K562 (cell line): Measurements from ENCODE around the gene RBFOX2. TPM values are rescaled to one million over a fixed set of nuclear protein-coding genes. Genes with fewer than 3 reads are reported as not detected.

Experiments used
- CBFA2T3 ChIP-seq: fragments of 450-650 bp; IDR thresholded peaks from 2 replicates; pipeline ENCODE4 v1.6.1; 2017
- CTCF ChIP-seq, 3 experiments: IDR thresholded peaks in 2 of 3; conservative IDR thresholded peaks in 1 of 3; 2 replicates each; pipeline ENCODE4 v1.5.1; 2011 to 2012; ENCODE audit warnings: low read length in 3 of 3, mild to moderate bottlenecking in 3 of 3, control low read depth in 2 of 3, improper control_type of control experiment in 1 of 3, inconsistent platforms in 1 of 3, low read depth in 1 of 3, mixed read lengths in 1 of 3, moderate library complexity in 1 of 3; ENCODE audit not compliant: insufficient read depth in 2 of 3
- HDAC1 ChIP-seq, 2 experiments: fragments of 450-650 bp; IDR thresholded peaks; 2 replicates each; pipeline ENCODE4 v1.6.1; 2016 to 2017; ENCODE audit warnings: inconsistent platforms in 1 of 2, mild to moderate bottlenecking in 1 of 2, moderate library complexity in 1 of 2
- HES1 ChIP-seq: fragments of 450-650 bp; IDR thresholded peaks from 2 replicates; pipeline ENCODE4 v1.6.1; 2016; ENCODE audit warnings: low read depth, mild to moderate bottlenecking, moderate library complexity
- IRF1 ChIP-seq: sonication (generic); formaldehyde crosslinking; IDR thresholded peaks from 2 replicates; pipeline ENCODE4 v1.8.0; 2022; ENCODE audit warnings: missing genetic modification reagents, mild to moderate bottlenecking, borderline replicate concordance
- MAZ ChIP-seq, 2 experiments: fragments of 450-650 bp in 1 of 2; sonication (generic) in 1 of 2; formaldehyde crosslinking; IDR thresholded peaks in 1 of 2; conservative IDR thresholded peaks in 1 of 2; 2 replicates each; pipeline versions ENCODE4 v1.4.0 to v1.5.0; 2020; ENCODE audit warnings: mild to moderate bottlenecking in 1 of 2, missing genetic modification reagents in 1 of 2
- NFIX ChIP-seq: fragments of 250-450 bp; sonication (Bioruptor Pico); IDR thresholded peaks from 2 replicates; pipeline ENCODE4 v1.4.0; 2020; ENCODE audit warnings: low read depth, mild to moderate bottlenecking, moderate library complexity
- PHF8 ChIP-seq: fragments of 200-600 bp; sonication (generic); IDR thresholded peaks from 2 replicates; pipeline ENCODE4 v1.6.1; 2012; ENCODE audit warnings: mixed run types, mild to moderate bottlenecking, inconsistent platforms, low read length, moderate library complexity, borderline replicate concordance
- PTRF ChIP-seq: fragments of 450-650 bp; IDR thresholded peaks from 2 replicates; pipeline ENCODE4 v1.6.1; 2016; ENCODE audit warnings: mild to moderate bottlenecking, missing genetic modification characterization, missing compliant biosample characterization
- RBM14 ChIP-seq: fragments of 200-400 bp; formaldehyde crosslinking; IDR thresholded peaks from 2 replicates; pipeline ENCODE4 v1.6.1; 2018; ENCODE audit warnings: low read depth, mild to moderate bottlenecking, low read length, moderate library complexity, borderline replicate concordance; ENCODE audit not compliant: insufficient read depth
- SRF ChIP-seq, 2 experiments: fragments of 250-450, 450-650 bp in 1 of 2; sonication (Bioruptor Pico) in 1 of 2; sonication (generic) in 1 of 2; formaldehyde crosslinking; IDR thresholded peaks; 2 replicates each; pipeline versions ENCODE4 v1.5.0 to v1.5.1; 2020 to 2022; ENCODE audit warnings: mild to moderate bottlenecking in 1 of 2, missing genetic modification reagents in 1 of 2
- TAF7 ChIP-seq: fragments of 450-650 bp; IDR thresholded peaks from 2 replicates; pipeline ENCODE4 v1.6.1; 2016; ENCODE audit warnings: missing genetic modification characterization, missing compliant biosample characterization
- ZNF3 ChIP-seq: fragments of 250-450 bp; sonication (Bioruptor Pico); IDR thresholded peaks from 2 replicates; pipeline ENCODE4 v1.5.0; 2021; ENCODE audit warnings: mild to moderate bottlenecking, moderate library complexity
- ZNF75A ChIP-seq: fragments of 450-650 bp; formaldehyde crosslinking; IDR thresholded peaks from 2 replicates; pipeline ENCODE4 v1.4.0; 2020; ENCODE audit warnings: mild to moderate bottlenecking
- polyA plus RNA-seq, 8 experiments: library from polyadenylated mRNA; depleted of rRNA in 4 of 8; stranded (reverse) in 5 of 8; unstranded in 3 of 8; fragments of >200 nt; fragmentation: Nextera tagmentation in 2 of 8; fragmentation: Illumina TruSeq in 1 of 8; extraction: Ambion mirVana in 2 of 8; extraction: Trizol in 1 of 8; gene quantifications; 2 replicates each; pipeline versions ENCODE4 v1.2.1 to v1.2.3, GENCODE V29; 2011 to 2014; ENCODE audit warnings: inconsistent platforms in 1 of 8, missing spikeins in 1 of 8
- total RNA-seq, 7 experiments: library from RNA; depleted of rRNA in 6 of 7; stranded (reverse); fragments of >200 nt in 6 of 7; fragmentation: Illumina TruSeq in 2 of 7; extraction: Trizol in 2 of 7; gene quantifications; 2 replicates each; pipeline versions ENCODE4 v1.2.1 to v1.2.3, GENCODE V29; 2011 to 2021; ENCODE audit warnings: low replicate concordance in 1 of 7
- TF ChIP-seq, protein P1 (sequence below), 2 experiments: fragments of 450-650 bp in 1 of 2; sonication (generic) in 1 of 2; formaldehyde crosslinking in 1 of 2; IDR thresholded peaks; 2 replicates each; pipeline versions ENCODE4 v1.7.1 to v1.9.0; 2016 to 2022; ENCODE audit warnings: inconsistent platforms in 1 of 2, mild to moderate bottlenecking in 1 of 2, missing genetic modification reagents in 1 of 2

The RBFOX2 gene
- total and polyA plus RNA-seq, 9 of the 15 experiments (the other 6 are each of a cell fraction or from before 2014, with no cell fraction given): 5.8 to 24.8 (median 14.2) TPM

- TF ChIP-seq HDAC1 (IDR thresholded peaks at IDR 0.05) (no peak), RBM14 (no peak), ZNF75A (CRISPR knock-in tag) (no peak), MAZ (CRISPR knock-in tag; conservative IDR thresholded peaks at IDR 0.05 in 1 of 2, IDR thresholded peaks at IDR 0.05 in 1 of 2) (0 out of 4 replicates have a peak, but pooled peaks have one; percentile 18 to 22), TAF7 (tag) (no peak), CTCF (IDR thresholded peaks at IDR 0.05 in 2 of 3, conservative IDR thresholded peaks at IDR 0.05 in 1 of 3; ENCODE audit: insufficient read depth in 2 of 3, low read depth in 1 of 3, low read length in 3 of 3) (peak; percentile 64 to 79 (median 67)), PTRF (tag) (no peak), ZNF3 (CRISPR knock-in tag) (no peak), CBFA2T3 (no peak), SRF (CRISPR knock-in tag; IDR thresholded peaks at IDR 0.05) (peak in 1 of 2 experiments; percentile 51; a peak in 1 of 4 replicates), HES1 (no peak), NFIX (CRISPR knock-in tag) (no peak), PHF8 (no peak), IRF1 (CRISPR knock-in tag) (no peak)
- TF ChIP-seq, protein P1, sequence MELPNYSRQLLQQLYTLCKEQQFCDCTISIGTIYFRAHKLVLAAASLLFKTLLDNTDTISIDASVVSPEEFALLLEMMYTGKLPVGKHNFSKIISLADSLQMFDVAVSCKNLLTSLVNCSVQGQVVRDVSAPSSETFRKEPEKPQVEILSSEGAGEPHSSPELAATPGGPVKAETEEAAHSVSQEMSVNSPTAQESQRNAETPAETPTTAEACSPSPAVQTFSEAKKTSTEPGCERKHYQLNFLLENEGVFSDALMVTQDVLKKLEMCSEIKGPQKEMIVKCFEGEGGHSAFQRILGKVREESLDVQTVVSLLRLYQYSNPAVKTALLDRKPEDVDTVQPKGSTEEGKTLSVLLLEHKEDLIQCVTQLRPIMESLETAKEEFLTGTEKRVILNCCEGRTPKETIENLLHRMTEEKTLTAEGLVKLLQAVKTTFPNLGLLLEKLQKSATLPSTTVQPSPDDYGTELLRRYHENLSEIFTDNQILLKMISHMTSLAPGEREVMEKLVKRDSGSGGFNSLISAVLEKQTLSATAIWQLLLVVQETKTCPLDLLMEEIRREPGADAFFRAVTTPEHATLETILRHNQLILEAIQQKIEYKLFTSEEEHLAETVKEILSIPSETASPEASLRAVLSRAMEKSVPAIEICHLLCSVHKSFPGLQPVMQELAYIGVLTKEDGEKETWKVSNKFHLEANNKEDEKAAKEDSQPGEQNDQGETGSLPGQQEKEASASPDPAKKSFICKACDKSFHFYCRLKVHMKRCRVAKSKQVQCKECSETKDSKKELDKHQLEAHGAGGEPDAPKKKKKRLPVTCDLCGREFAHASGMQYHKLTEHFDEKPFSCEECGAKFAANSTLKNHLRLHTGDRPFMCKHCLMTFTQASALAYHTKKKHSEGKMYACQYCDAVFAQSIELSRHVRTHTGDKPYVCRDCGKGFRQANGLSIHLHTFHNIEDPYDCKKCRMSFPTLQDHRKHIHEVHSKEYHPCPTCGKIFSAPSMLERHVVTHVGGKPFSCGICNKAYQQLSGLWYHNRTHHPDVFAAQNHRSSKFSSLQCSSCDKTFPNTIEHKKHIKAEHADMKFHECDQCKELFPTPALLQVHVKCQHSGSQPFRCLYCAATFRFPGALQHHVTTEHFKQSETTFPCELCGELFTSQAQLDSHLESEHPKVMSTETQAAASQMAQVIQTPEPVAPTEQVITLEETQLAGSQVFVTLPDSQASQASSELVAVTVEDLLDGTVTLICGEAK (IDR thresholded peaks at IDR 0.05): no peak
- TF ChIP-seq, protein P1 (CRISPR knock-in tag; IDR thresholded peaks at IDR 0.05): no peak
These were observed 106.8 kb downstream of the RBFOX2 start (continued) for GRCh38 chr22:35921777-35922176.
